MM.1S (cell line): ENCODE data around the gene CEP250.
"Not testable (repeated sequence)": the region's sequence is repeated elsewhere in the genome, so short reads cannot be mapped to it uniquely, and the experiment has no call there.

Experiments
- DNase-seq: peaks from one replicate; pipeline ENCODE4 v3.0.0-alpha.2; 2015
- H2AFZ ChIP-seq: fragments of 300-600 bp; sonication (generic); 2 replicates; pipeline ENCODE4 v1.6.0; 2016; ENCODE audit warnings: antibody characterized with exemption, low read length
- H3F3A ChIP-seq: fragments of 300-600 bp; sonication (generic); 2 replicates; pipeline ENCODE4 v1.6.1; 2016; ENCODE audit warnings: mild to moderate bottlenecking, antibody characterized with exemption, low read length, moderate library complexity, mixed read lengths; ENCODE audit not compliant: insufficient read depth
- H3K27ac ChIP-seq: fragments of 300-600 bp; sonication (generic); 2 replicates; pipeline ENCODE4 v1.5.1; 2016; ENCODE audit warnings: mild to moderate bottlenecking, low read length
- H3K27me3 ChIP-seq: fragments of 300-600 bp; sonication (generic); replicated peaks from 2 replicates; pipeline ENCODE4 v1.6.0; 2016; ENCODE audit warnings: low read length; ENCODE audit not compliant: insufficient read depth
- H3K36me3 ChIP-seq: fragments of 300-600 bp; sonication (generic); replicated peaks from 2 replicates; pipeline ENCODE4 v1.6.1; 2016; ENCODE audit warnings: mild to moderate bottlenecking, low read length, mixed read lengths; ENCODE audit not compliant: insufficient read depth
- H3K4me1 ChIP-seq: fragments of 300-600 bp; sonication (generic); 2 replicates; pipeline ENCODE4 v1.6.1; 2016; ENCODE audit warnings: low read length, mixed read lengths
- H3K4me2 ChIP-seq: fragments of 300-600 bp; sonication (generic); 2 replicates; pipeline ENCODE4 v1.6.0; 2016; ENCODE audit warnings: low read depth, low read length
- H3K4me3 ChIP-seq: fragments of 300-600 bp; sonication (generic); 2 replicates; pipeline ENCODE4 v1.5.1; 2016; ENCODE audit warnings: low read length, mixed read lengths
- H3K79me2 ChIP-seq: fragments of 300-600 bp; sonication (generic); 2 replicates; pipeline ENCODE4 v1.6.1; 2016; ENCODE audit warnings: mixed run types, low read length, mixed read lengths
- H3K9ac ChIP-seq: fragments of 300-600 bp; sonication (generic); 2 replicates; pipeline ENCODE4 v1.6.1; 2016; ENCODE audit warnings: low read length, mixed read lengths
- H3K9me2 ChIP-seq: fragments of 300-600 bp; sonication (generic); replicated peaks from 2 replicates; pipeline ENCODE4 v1.6.1; 2016; ENCODE audit warnings: mild to moderate bottlenecking, low read length, mixed read lengths; ENCODE audit not compliant: insufficient read depth
- H3K9me3 ChIP-seq: fragments of 300-600 bp; sonication (generic); replicated peaks from 2 replicates; pipeline ENCODE4 v1.6.1; 2016; ENCODE audit warnings: mild to moderate bottlenecking, low read length, mixed read lengths; ENCODE audit not compliant: insufficient read depth
- H4K20me1 ChIP-seq: fragments of 300-600 bp; sonication (generic); 2 replicates; pipeline ENCODE4 v1.6.1; 2016; ENCODE audit warnings: mild to moderate bottlenecking, low read length, moderate library complexity, mixed read lengths; ENCODE audit not compliant: insufficient read depth
- EZH2 ChIP-seq: fragments of 300-600 bp; sonication (generic); optimal IDR thresholded peaks from 2 replicates; pipeline ENCODE3; 2017; ENCODE audit warnings: low read depth, mild to moderate bottlenecking, antibody characterized with exemption, low read length, mixed read lengths
- EZH2phosphoT487 ChIP-seq: fragments of 300-600 bp; sonication (generic); IDR thresholded peaks from 2 replicates; pipeline ENCODE4 v1.6.1; 2018; ENCODE audit warnings: antibody characterized with exemption, low read length
- TF ChIP-seq, protein P1 (sequence below): fragments of 300-600 bp; sonication (generic); IDR thresholded peaks from 2 replicates; pipeline ENCODE4 v1.5.1; 2016; ENCODE audit warnings: antibody characterized with exemption, low read length, mixed read lengths

CEP250 gene

DNA sequence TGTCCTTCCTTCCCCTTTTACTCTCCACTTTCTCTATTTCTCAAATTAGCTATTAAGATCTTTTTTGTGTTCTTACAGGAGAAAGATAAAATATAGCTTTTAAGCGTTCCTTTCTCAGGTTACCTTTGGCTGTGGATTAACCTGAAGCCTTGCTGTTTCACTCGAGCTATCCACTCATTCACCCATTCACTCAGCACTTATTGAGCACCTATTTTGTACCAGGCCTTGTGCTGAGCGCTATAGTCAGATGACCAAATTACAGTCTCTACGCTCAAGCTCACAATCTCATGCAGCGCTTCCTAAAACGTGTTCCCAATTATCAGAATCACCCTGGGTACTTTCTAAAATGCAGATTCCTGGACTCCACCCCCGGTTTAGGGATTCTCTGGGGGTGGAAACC lies 1.8 kb upstream of the CEP250 start:
- H3K79me2 ChIP-seq, result no peaks in the 10 kb centered on the region
- no peaks in the 10 kb centered on the region for H3K27me3 ChIP-seq
- H3K9me3 ChIP-seq, result no peaks in the 10 kb centered on the region
- DNase-seq, result no peak
- no peaks in the 10 kb centered on the region for H3K9me2 ChIP-seq
- H3K4me2 ChIP-seq, result no peak overlapping the region
- no peaks in the 10 kb centered on the region for H3K4me1 ChIP-seq
- no peak overlapping the region for H2AFZ ChIP-seq
- no peak overlapping the region for H3K9ac ChIP-seq
- H3F3A ChIP-seq, result peaks cover 3% of the 10 kb centered on the region
- no peak overlapping the region for H3K27ac ChIP-seq
- H3K36me3 ChIP-seq, result no peaks in the 10 kb centered on the region
- peak overlapping the region; percentile 69; the same call in 1 of the 2 replicates for H3K4me3 ChIP-seq
- TF ChIP-seq EZH2, result no peak
- no peak for TF ChIP-seq EZH2phosphoT487
- TF ChIP-seq, protein P1, sequence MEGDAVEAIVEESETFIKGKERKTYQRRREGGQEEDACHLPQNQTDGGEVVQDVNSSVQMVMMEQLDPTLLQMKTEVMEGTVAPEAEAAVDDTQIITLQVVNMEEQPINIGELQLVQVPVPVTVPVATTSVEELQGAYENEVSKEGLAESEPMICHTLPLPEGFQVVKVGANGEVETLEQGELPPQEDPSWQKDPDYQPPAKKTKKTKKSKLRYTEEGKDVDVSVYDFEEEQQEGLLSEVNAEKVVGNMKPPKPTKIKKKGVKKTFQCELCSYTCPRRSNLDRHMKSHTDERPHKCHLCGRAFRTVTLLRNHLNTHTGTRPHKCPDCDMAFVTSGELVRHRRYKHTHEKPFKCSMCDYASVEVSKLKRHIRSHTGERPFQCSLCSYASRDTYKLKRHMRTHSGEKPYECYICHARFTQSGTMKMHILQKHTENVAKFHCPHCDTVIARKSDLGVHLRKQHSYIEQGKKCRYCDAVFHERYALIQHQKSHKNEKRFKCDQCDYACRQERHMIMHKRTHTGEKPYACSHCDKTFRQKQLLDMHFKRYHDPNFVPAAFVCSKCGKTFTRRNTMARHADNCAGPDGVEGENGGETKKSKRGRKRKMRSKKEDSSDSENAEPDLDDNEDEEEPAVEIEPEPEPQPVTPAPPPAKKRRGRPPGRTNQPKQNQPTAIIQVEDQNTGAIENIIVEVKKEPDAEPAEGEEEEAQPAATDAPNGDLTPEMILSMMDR, result no peak
- H4K20me1 ChIP-seq, result no peaks in the 10 kb centered on the region

DNA sequence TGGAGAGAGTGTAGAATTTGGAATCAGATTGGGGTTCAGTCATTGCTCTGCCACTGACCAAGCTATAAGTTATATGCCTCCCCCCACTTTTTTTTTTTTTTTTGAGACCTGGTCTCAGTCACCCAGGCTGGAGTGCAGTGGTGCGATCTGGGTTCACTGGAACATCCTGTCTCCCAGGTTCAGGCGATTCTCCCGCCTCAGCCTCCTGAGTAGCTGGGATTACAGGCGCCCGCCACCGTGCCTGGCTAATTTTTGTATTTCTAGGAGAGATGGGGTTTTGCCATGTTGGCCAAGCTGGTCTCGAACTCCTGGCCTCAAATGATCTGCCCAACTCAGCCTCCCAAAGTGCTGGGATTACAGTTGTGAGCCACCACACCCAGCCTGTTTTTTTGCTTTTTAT lies 1.3 kb downstream of the CEP250 start:
- H3K27ac ChIP-seq, H3K79me2 ChIP-seq, H3K4me2 ChIP-seq, H3F3A ChIP-seq, H3K9me3 ChIP-seq, H4K20me1 ChIP-seq, H3K9me2 ChIP-seq, H3K27me3 ChIP-seq, H3K9ac ChIP-seq, H3K36me3 ChIP-seq, H3K4me1 ChIP-seq, H2AFZ ChIP-seq, H3K4me3 ChIP-seq, DNase-seq: not testable (repeated sequence)

DNA sequence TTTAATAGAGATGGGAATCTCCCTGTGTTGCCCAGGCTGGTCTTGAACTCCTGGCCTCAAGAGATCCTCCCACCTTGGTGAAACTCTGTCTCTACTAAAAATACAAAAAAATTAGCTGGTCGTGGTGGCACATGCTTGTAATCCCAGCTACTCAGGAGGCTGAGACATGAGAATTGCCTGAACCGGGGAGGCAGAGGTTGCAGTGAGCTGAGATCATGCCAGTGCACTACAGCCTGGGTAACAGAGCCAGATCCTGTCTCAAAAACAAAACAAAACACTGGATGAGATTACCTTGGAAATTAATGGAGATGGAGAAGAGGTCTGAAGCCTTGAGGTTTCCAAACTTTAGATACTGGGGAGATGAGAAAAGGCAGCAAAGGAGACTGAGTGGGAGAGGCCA lies 2.1 kb downstream of the CEP250 start:
- not testable (repeated sequence) for H3K9ac ChIP-seq

DNA sequence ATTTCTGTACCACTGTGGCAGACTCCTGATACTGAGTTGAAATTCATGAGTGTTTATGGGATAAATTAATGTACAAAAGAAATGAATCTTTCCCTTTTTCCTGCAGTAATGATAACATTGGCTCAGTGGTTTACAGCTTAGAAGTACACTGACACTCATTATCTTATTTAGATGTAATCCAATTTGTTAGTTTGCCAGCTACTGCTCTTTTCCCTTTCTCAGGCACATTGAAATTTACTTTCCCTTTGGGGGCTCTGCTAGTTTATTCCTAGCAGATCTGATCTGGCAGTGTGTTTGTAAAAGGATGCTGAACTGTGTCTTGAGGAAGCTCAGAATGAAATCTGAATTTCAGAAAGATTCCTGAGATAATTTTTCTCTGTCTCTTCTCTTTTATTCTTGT lies 3.0 kb downstream of the CEP250 start:
- no peak overlapping the region for H3K9ac ChIP-seq
- no peaks in the 10 kb centered on the region for H4K20me1 ChIP-seq
- H2AFZ ChIP-seq, result no peak overlapping the region
- H3K4me2 ChIP-seq, result no peak overlapping the region
- H3K9me2 ChIP-seq, result no peaks in the 10 kb centered on the region
- peaks cover 3% of the 10 kb centered on the region for H3F3A ChIP-seq
- no peak overlapping the region for H3K27ac ChIP-seq
- H3K4me3 ChIP-seq, result no peak overlapping the region
- no peak for DNase-seq
- H3K27me3 ChIP-seq, result no peaks in the 10 kb centered on the region
- no peaks in the 10 kb centered on the region for H3K36me3 ChIP-seq
- no peaks in the 10 kb centered on the region for H3K4me1 ChIP-seq
- TF ChIP-seq, protein P1, result no peak
- TF ChIP-seq EZH2phosphoT487 (no peak), EZH2 (no peak)
- no peaks in the 10 kb centered on the region for H3K79me2 ChIP-seq
- H3K9me3 ChIP-seq, result no peaks in the 10 kb centered on the region

More for the DNA sequence above, 2.1 kb downstream of the CEP250 start:
- H3K4me2 ChIP-seq, H3K4me3 ChIP-seq, H3F3A ChIP-seq, H3K27me3 ChIP-seq, H3K9me3 ChIP-seq, H2AFZ ChIP-seq, H3K79me2 ChIP-seq, H3K36me3 ChIP-seq, H3K4me1 ChIP-seq, H3K27ac ChIP-seq, H4K20me1 ChIP-seq, DNase-seq, H3K9me2 ChIP-seq: not testable (repeated sequence)
